Measurements from ENCODE around the gene ZNF562.

The ZNF562 gene

DNA sequence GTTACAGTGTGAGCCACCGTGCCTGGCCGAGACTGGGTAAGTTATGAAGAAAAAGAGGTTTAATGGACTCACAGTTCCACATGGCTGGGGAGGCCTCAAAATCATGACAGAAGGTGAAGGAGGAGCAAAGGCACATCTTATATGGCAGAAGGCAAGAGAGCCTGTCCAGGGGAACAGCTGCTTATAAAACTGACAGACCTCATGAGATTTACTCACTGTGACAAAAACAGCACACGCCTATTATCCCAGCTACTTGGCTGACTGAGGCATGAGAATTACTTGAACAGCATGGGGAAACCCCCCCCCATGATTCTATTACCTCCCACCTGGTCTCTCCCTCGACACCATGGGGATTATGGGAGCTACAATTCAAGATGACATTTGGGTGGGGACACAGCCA is 30.4 kb downstream of the ZNF562 start:
- DNase-seq (ENCODE audit: low read depth), result no peak

DNA sequence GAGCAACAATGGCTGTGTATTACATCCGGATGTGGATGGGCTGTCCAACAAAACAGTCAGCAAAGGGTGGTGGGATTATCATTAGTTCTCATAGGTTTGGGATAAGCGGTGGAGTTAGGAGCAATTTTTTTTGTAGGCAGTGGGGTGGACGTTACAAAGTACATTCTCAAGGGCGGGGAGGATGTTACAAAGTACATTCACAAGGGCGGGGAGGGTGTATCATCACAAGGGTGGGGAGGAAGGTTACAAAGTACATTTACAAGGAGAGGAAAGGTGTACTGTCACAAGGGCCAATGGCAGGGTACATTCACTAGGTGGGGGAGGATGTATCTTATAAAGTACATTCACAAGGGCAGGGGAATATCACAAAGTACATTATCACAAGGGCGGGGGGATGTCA is 33.1 kb downstream of the ZNF562 start:
- DNase-seq (ENCODE audit: low read depth), result no peak

DNA sequence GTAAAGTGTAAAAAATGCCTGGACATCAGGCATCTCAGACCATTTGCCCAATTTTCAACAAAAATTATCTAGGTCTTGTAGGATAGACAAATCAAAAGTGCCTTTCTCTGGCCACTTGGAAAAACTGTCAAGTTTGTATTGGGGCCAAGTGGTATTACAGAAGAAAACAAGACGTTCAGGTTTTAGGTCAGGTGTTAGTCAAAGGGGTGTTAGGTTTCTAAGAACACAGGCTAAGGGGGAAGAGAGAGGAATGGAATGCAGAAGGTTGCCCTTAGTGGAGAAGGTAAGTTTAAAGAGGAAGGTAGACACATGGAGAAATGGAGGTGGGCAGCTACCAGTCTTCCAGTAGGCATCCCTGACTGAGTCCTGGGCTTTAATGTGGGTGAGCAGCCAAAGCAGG is 33.9 kb downstream of the ZNF562 start:
- DNase-seq (ENCODE audit: low read depth), result no peak

DNA sequence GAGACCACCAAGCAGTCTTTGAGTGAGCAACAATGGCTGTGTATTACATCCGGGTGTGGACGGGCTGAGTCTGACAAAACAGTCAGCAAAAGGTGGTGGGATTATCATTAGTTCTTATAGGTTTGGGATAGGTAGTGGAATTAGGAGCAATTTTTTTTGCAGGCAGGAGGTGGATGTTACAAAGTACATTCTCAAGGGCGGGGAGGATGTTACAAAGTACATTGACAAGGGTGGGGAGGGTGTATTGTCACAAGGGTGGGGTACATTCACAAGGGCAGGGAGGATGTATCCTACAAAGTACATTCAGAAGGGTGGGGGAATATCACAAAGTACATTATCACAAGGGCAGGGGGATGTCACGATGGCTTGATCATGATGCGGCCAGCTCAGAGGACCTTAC is 38.9 kb downstream of the ZNF562 start:
- no peak for DNase-seq (ENCODE audit: low read depth)

- no peak for DNase-seq (ENCODE audit: low read depth)
These were observed 47.0 kb downstream of the ZNF562 start for GRCh38 chr19:9627856-9628255.

- DNase-seq (ENCODE audit: low read depth), result no peak
These were observed 52.4 kb downstream of the ZNF562 start for GRCh38 chr19:9622531-9622930.

DNA sequence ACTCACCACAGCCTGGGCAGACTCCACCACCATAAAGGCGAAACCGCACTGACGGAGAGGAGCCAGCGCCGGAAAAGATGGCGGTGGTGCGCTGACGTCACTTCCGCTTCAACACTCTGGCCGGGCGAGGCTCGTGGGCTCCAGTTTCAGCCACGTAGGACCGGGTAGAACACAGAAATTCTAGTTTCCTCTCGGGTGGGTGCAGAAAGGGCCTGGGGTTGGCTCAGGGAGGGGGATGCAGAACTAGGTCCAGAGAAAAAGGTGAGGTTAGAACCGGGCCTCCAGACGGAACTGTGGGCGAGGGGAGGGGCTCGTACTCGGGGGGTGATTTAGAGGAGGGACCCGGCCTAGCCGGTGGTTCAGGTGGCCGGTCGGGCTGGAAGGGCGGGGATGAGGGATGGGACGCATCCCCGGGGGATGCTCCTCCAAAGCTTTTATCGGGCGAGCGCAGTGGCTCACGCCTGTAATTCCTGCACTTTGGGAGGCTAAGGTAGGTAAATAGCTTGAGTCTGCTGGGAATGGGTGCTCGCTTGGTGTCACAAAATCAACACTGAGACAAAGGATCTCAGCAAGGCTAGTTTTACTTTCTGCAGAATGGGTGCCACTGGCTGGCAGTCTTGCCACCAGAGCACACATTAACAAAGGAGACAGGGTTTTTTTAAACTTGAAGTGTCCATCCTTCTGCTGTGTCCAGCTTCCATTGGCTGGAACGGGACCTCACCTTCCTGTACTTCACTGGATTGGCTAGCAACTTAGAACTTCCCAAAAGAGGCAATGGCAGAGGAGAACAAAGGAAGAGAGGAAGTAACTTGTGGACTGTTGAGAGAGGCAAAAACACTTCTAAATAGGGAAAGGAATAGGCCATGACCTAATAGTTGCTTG is 53.5 kb downstream of the ZNF562 start, which contains the start of gene ZNF561:
TSS of gene ZNF561 (minus strand) at position 77 of the 882 bp plus-strand sequence. CDS start 1,776 bp downstream, outside the sequence.
- peak; percentile 49 for DNase-seq (ENCODE audit: low read depth)

GRCh38 chr19:9620842-9621155 is 54.1 kb downstream of the ZNF562 start:
- DNase-seq (ENCODE audit: low read depth), result no peak

- DNase-seq (ENCODE audit: low read depth), result no peak
These were observed 59.1 kb downstream of the ZNF562 start for GRCh38 chr19:9615844-9616243.

- DNase-seq (ENCODE audit: low read depth), result no peak
These were observed 64.3 kb downstream of the ZNF562 start for GRCh38 chr19:9610484-9611113.

DNA sequence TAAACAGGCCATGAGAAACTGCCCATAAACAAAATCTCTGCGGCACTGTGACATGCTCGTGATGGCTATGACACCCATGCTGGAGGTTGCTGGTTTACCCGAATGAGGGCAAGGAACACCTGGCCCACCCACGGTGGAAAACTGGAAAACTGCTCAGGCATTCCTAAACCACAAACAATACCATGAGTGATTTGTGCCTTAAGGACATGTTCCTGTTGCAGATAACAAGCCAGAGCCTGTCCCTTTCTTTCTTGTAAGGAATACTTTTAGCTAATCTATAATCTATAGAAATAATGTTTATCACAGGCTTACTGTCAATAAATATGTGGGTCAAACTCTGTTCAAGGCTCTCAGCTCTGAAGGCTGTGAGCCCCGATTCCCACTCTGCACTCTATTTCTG is 66.0 kb downstream of the ZNF562 start:
- no peak for DNase-seq (ENCODE audit: low read depth)

DNA sequence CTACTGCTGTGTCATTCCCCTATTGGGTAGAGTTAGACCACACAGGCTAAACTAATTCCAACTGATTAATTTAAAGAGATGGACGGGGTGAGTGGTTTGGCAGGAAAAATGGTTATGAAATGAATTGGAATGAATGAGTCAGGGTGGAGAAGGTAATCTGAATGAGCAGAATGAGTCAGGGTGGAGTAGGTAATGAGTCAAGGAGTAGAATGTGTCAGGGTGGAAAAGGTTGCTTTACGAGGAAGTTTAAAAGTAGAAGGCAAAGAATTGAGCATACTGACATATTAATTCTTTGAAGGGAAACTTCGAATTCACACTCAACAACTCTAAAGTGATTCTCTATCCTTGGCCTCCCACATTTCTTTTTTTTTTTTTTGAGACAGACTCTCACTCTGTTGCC is 77.9 kb downstream of the ZNF562 start:
- DNase-seq (ENCODE audit: low read depth), result peak; percentile 71
